Right lobe of liver (tissue), 6 donors: ENCODE results near the gene PDE10A. TPM values are rescaled to one million over a fixed set of nuclear protein-coding genes. Genes with fewer than 3 reads are reported as not detected.

Source experiments
- ATAC-seq, 4 donors: fragments of 200-7000 bp; cut with Tn5 transposase; one replicate each; pipeline ENCODE4 v1.9.1; 2020; ENCODE audit warnings: mild to moderate bottlenecking in 4 of 4, moderate library complexity in 4 of 4
- DNase-seq, 3 donors: peaks; one replicate each; pipeline ENCODE4 v3.0.0-alpha.2; 2020
- H3K27ac ChIP-seq, 3 donors: fragments of 200-600 bp; one replicate each; pipeline ENCODE4 v1.8.0; 2022
- H3K27me3 ChIP-seq, 2 donors: fragments of 200-600 bp; one replicate each; pipeline ENCODE4 v1.8.0; 2022
- H3K36me3 ChIP-seq, 4 donors: fragments of 200-600 bp; sonication (generic) in 1 of 4; one replicate each; pipeline versions ENCODE4 v1.5.1 to v1.8.0; 2017 to 2022; ENCODE audit warnings: control low read depth in 1 of 4
- H3K4me1 ChIP-seq, 4 donors: fragments of 200-600 bp; sonication (generic) in 1 of 4; one replicate each; pipeline versions ENCODE4 v1.5.1 to v1.8.0; 2017 to 2022; ENCODE audit warnings: control low read depth in 1 of 4
- H3K4me3 ChIP-seq, 3 donors: fragments of 200-600 bp; one replicate each; pipeline ENCODE4 v1.8.0; 2022
- H3K9me3 ChIP-seq, 4 donors: fragments of 200-600 bp; sonication (generic) in 1 of 4; one replicate each; pipeline versions ENCODE4 v1.5.1 to v1.8.0; 2017 to 2022; ENCODE audit warnings: control low read depth in 1 of 4
- POLR2A ChIP-seq: fragments of 450-650 bp; IDR thresholded peaks from one replicate; pipeline ENCODE4 v1.6.1; 2017; ENCODE audit warnings: antibody characterized with exemption, mild to moderate bottlenecking
- WGBS: methylation state at CpG from one replicate; pipeline ENCODE4 v1.1.6; 2018; ENCODE audit warnings: low coverage, low lambda C conversion rate; ENCODE audit not compliant: insufficient coverage; ENCODE audit errors: missing lambda C conversion rate; 5-methylcytosine and 5-hydroxymethylcytosine counted together
- intact Hi-C, 2 donors: fragments of 100-400 bp; cut with DNase I; formaldehyde crosslinking; loops; one replicate each; pipeline versions ENCODE4 v1.11.2 to v1.14.1; 2022
- total RNA-seq, 6 experiments: library from RNA; depleted of rRNA in 2 of 6; stranded (reverse); fragments of >200 nt in 2 of 6; fragmentation: NEBNext Ultra II Directional in 3 of 6; extraction: Animal tissue kit (Norgen Biotek cat#: 25700) in 3 of 6; gene quantifications; one replicate each; pipeline versions ENCODE4 v1.1.0 to v1.2.4, GENCODE V29; 2016 to 2023
- TF ChIP-seq, protein P1 (sequence below), 4 donors: fragments of 200-600 bp in 3 of 4; fragments of 450-650 bp in 1 of 4; IDR thresholded peaks; one replicate each; pipeline versions ENCODE4 v1.5.1 to v1.8.0; 2016 to 2022; ENCODE audit warnings: antibody characterized with exemption in 4 of 4, mild to moderate bottlenecking in 2 of 4
- donor health status: DM: no; HTN: yes; CAD: no.
- donor health status: DM: no; HTN: no; CAD: no.
- donor health status: DM: no; HTN: no; CAD: no.
- donor health status: DM: no; HTN: yes; CAD: no.
- donor health status: DM: no; HTN: yes; CAD: no.

The PDE10A gene
- total RNA-seq, 6 experiments from 2014 or later, result 0.48 to 1.5 (median 0.65) TPM

DNA sequence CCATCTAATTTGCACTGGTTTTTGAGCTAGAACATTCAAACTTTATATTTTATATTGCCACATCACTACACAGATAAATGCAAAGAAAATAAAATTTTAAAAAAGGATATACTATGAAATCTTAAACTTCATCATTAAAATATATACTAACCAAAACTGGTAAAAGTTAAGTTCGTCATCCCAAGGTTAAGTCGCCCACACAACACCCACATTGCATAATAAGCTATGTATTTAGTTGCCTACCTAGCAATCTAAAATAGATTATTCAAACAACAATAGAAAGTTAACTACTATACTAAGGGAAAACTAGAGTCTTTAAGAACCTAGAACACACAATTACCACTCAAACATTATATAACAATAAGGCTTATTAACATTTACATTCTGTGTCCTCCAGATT is 24.5 kb downstream of the PDE10A start:
- H3K36me3 ChIP-seq, result no peaks in the 10 kb centered on the region
- ATAC-seq (no peak), DNase-seq (no peak)
- H3K4me1 ChIP-seq, result no peaks in the 10 kb centered on the region
- 80% methylated on average over 2 of the region's 2 CpGs for WGBS
- TF ChIP-seq, protein P1, sequence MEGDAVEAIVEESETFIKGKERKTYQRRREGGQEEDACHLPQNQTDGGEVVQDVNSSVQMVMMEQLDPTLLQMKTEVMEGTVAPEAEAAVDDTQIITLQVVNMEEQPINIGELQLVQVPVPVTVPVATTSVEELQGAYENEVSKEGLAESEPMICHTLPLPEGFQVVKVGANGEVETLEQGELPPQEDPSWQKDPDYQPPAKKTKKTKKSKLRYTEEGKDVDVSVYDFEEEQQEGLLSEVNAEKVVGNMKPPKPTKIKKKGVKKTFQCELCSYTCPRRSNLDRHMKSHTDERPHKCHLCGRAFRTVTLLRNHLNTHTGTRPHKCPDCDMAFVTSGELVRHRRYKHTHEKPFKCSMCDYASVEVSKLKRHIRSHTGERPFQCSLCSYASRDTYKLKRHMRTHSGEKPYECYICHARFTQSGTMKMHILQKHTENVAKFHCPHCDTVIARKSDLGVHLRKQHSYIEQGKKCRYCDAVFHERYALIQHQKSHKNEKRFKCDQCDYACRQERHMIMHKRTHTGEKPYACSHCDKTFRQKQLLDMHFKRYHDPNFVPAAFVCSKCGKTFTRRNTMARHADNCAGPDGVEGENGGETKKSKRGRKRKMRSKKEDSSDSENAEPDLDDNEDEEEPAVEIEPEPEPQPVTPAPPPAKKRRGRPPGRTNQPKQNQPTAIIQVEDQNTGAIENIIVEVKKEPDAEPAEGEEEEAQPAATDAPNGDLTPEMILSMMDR (IDR thresholded peaks at IDR 0.05), result no peak
- TF ChIP-seq POLR2A, result no peak
- no peaks in the 10 kb centered on the region for H3K9me3 ChIP-seq
- no peak overlapping the region for H3K4me3 ChIP-seq
- no peak overlapping the region for H3K27ac ChIP-seq
- H3K27me3 ChIP-seq, result no peaks in the 10 kb centered on the region
- intact Hi-C loops, result no loop called here

DNA sequence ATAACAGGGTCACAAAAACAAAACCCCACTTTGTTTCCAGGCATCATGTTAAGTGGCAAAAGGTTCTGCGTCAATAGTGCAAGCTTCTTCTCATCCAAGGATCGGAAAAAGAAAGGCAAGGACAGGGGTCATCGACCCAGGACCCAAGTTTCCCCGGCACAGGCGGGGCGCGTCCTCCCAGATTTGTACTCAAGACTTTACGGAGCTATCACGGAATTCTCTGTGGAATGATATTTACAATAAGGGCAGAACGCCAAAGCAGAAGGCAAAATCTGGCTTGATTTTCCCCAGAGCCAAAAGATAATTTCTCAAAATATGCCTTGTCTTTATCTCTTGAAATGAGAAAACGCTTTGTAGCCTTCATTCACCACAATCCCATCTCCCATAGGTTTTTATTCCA is 25.5 kb downstream of the PDE10A start:
- intact Hi-C loops, result no loop called here
- no peak for TF ChIP-seq POLR2A
- TF ChIP-seq, protein P1 (IDR thresholded peaks at IDR 0.05), result no peak
- no peak for DNase-seq

DNA sequence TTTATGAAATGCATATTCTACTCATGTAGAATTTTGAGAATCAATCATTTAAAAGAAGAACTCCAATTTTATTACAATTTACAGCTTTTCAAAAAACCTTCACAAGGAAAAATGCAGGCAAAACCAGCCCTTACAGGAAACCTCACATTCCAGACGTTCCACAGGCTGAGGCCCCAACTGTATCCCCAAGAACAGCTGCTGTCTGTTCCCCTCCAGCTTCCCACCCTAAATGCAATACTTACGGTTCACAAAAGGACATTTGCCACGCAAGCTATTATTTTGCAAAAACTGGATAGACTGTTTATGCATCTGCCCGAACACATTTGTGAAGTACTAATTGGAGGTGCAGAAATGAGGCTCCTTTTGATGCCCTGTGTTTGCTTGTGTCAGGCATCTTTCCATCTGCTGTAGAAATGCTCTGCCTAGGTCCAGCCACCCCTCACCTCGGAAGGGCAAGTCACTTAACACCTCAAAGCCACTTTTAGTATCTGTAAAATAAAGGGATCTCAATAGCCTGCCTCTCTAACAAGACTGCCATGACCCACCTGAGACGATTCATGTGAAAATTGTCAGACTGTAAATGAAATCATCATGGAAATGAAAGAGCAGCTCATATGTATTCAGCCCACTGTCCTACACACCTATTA is 26.5 kb downstream of the PDE10A start:
- no peak overlapping the region for H3K4me3 ChIP-seq
- H3K27me3 ChIP-seq, result no peaks in the 10 kb centered on the region
- intact Hi-C loops, result no loop called here
- WGBS, result 32% methylated on average over 6 of the region's 6 CpGs
- no peak for DNase-seq
- no peak overlapping the region for H3K27ac ChIP-seq
- H3K4me1 ChIP-seq, result no peaks in the 10 kb centered on the region
- H3K9me3 ChIP-seq, result no peaks in the 10 kb centered on the region
- TF ChIP-seq, protein P1 (IDR thresholded peaks at IDR 0.05), result no peak
- no peak for TF ChIP-seq POLR2A
- no peaks in the 10 kb centered on the region for H3K36me3 ChIP-seq
- ATAC-seq, result no peak

More for the DNA sequence above, 25.5 kb downstream of the PDE10A start:
- Histone ChIP-seq H3K9me3 (no peaks in the 10 kb centered on the region), H3K4me1 (no peaks in the 10 kb centered on the region), H3K27ac (no peak overlapping the region), H3K4me3 (no peak overlapping the region), H3K36me3 (no peaks in the 10 kb centered on the region), H3K27me3 (no peaks in the 10 kb centered on the region)
- ATAC-seq, result peak in 1 of 4 donors; percentile 30
- WGBS, result 34% methylated on average over 10 of the region's 11 CpGs

DNA sequence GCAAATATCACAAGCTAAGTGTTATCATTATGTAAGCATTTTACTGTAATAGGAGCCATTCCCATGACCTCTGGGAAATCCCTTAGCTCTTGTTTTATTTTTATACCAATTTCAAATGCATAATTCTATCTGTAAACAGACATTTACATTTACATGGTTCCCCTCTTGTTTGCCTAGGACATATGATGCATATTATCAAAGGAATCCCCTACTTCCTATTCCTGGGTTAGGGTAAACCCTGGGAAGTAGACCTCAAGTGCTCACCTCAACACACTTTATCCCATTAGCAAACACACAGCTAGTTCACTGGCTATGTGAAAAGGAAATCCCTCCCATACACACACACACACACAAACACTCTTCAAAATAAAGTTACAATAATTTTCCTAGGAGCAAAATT is 27.1 kb downstream of the PDE10A start:
- Histone ChIP-seq H3K4me3 (no peak overlapping the region), H3K27me3 (no peaks in the 10 kb centered on the region), H3K36me3 (no peaks in the 10 kb centered on the region), H3K27ac (no peak overlapping the region), H3K9me3 (no peaks in the 10 kb centered on the region), H3K4me1 (no peaks in the 10 kb centered on the region)
- no peak for TF ChIP-seq POLR2A
- TF ChIP-seq, protein P1 (IDR thresholded peaks at IDR 0.05), result no peak
- intact Hi-C loops, result no loop called here
- DNase-seq (no peak), ATAC-seq (no peak)
